NCI-H2227 (cell line): ENCODE measurements around the gene BFAR.
"Not testable (repeated sequence)": the region's sequence is repeated elsewhere in the genome, so short reads cannot be mapped to it uniquely, and the experiment has no call there.

Experiments
- DNase-seq: peaks from one replicate; lab custom pipeline; 2025; ENCODE audit not compliant: unreplicated experiment; lab: John Stamatoyannopoulos, UW

BFAR gene

DNA sequence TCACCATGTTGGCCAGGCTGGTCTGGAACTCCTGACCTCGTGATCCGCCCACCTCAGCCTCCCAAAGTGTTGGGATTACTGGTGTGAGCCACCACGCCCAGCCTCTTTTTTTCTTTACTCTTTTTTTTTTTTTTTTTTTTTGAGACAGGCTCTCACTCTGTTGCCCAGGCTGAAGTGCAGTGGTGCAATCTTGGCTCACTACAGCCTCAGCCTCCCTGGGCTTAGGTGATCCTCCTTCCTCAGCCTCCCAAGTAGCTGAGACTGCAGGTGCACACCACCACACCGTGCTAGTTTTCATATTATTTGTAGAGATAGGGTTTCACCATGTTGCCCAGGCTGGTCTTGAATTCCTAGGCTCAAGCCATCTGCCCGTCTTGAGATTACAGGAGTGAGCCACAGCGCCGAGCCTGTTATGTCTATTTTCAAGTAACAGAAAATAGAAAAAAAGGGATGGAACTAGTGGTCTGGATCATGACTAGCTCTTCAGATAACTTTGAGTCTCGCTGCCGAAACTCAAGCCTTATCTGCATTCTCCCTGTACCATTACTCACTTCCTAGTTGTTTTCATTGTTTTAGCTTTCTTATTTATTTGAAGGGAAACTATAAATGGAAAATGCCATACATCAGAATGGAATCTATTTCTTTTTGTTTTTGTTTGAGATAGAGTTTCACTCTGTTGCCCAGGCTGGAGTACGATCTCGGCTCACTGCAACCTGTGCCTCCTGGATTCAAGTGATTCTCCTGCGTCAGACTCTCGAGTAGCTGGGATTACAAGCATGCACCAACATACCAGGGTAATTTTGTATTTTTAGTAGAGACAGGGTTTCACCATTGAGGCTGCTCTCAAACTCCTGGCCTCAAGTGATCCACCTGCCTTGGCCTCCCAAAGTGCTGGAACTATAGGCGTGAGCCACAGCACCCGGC, 53.4 kb downstream of the BFAR start:
- not testable (repeated sequence) for DNase-seq

DNA sequence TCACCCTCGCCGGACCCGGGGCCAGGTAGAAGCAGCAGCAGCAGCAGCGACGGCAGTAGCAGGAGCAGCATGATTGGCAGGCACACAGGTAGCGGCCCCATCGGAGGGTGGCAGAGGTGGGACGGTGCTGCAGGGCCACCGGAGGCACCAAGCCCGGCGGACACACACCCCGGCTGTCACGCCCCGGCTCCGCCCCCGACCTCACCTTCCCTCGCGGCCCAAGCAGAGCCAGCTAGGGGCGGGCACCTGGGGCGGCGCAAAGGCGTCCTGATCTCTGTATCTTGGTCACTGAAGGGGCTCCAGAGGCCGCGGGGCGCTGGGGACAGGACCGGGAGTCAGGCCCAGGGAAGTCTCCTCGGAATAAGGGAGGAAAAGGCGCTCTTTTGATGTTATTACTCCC, 61.4 kb downstream of the BFAR start, which contains the start of gene PLA2G10:
PLA2G10 (minus strand) TSS at position 180 of the 400 bp plus-strand sequence; CDS start at position 101, 79 bp downstream.
- not testable (repeated sequence) for DNase-seq

DNA sequence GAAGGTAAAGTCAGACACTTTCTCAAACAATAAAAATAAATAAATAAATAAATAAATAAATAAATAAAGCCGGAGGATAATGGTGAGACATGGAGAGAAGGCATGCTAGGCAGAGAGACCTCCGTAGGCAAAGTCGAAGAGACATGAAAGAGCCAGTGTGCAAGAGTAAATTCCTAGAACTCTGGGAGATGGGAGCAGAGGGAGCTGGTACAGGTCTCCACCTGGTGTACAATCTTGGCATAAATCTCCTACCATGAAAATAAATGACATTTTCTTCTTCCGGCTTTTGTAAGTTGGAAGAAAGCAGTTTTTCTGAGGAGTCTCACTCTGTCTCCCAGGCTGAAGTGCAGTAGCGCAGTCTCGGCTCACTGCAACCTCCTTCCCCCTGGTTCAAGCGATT, 69.1 kb downstream of the BFAR start:
- DNase-seq = not testable (repeated sequence)

DNA sequence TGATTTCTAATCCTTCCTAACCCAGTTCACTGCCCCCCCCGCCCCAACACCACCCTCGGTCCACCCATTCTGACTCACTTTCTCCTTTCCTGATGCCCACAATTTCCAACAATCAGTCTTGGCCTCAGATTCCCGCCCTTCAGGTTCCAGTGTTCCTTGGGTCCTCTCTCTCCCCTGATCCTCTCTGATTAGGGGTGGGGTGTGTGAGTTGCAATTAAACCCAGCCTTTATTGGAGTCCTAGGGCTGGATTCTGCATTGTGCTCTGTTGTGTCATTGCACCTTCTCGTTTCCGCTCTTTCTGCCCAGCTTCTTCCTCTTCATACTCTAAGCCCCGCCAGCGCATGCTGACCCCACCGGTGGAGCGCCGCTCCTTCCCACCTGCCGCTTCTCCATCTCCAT, 69.9 kb downstream of the BFAR start:
- not testable (repeated sequence) for DNase-seq

DNA sequence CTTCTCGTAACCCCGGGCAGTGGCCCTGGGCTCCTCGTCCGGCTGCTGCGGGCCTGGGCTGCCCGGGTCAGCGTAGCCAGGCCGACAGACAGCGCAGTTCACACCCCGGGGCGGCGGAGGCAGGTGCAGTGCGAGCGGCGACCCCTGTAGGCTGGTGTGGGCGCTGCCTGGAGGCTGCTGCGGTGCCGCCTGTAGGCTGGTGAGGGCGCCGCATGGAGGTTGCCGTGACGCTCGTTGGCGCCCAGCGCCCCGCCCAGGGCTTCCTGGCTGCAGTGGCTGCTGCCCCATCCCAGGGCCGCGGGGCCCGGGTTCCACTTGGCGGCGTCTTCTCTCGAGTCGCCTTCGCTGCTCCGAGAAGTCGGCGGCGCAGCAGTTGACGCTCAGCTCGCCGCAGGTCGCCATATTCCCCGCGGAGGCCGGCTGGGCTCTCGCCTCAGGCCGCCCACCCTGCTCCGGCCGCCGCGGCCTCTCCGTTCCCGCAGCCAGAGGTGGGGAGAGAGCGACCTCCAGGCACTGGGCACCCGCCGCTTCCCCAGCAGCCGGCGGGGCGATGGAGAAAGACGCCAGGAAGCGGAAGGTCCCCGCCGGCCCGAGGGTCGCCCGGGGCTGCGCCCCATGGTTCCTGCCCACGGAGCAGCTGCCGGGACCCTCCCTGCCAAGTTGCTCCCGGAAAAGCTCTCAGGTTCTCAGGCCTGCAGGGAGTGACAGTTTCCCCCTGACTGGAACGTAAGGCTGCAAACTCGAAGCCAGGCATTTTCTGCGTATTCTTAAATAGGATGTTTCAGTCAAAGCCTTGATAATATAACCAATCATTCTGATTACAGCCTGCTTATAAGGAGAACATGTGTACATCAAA, 70.6 kb downstream of the BFAR start, which contains the start of gene NPIPA3:
NPIPA3 (plus strand) TSS at position 256 of the 856 bp plus-strand sequence. CDS start 5,533 bp downstream, outside the sequence.
- DNase-seq = not testable (repeated sequence)
